Measurements from ENCODE around the gene KCTD1. TPM values are rescaled to one million over a fixed set of nuclear protein-coding genes. Genes with fewer than 3 reads are reported as not detected.

The KCTD1 gene
- total and polyA plus RNA-seq, 2 experiments from 2014 or later: 5.4 to 13.8 TPM

- 86% methylated on average over 3 of the region's 3 CpGs for WGBS (ENCODE audit: low lambda C conversion rate, missing lambda C conversion rate)
- no peaks in the 10 kb centered on the region for H3K9me2 ChIP-seq (replicated peaks; ENCODE audit: insufficient read depth)
- H3K79me2 ChIP-seq: no peaks in the 10 kb centered on the region
- peaks cover 9% of the 10 kb centered on the region for H3K4me1 ChIP-seq (ENCODE audit: insufficient read depth)
- H3K27ac ChIP-seq: no peak overlapping the region
- no peak for TF ChIP-seq EZH2 (IDR thresholded peaks at IDR 0.05; ENCODE audit: borderline replicate concordance)
- TF ChIP-seq EZH2phosphoT487 (IDR thresholded peaks at IDR 0.05; ENCODE audit: low read depth, severe bottlenecking, unreplicated experiment): no peak
- TF ChIP-seq CTCF (IDR thresholded peaks at IDR 0.05; ENCODE audit: poor library complexity): no peak
- peaks cover 3% of the 10 kb centered on the region for H4K20me1 ChIP-seq (ENCODE audit: insufficient read depth, poor library complexity, severe bottlenecking)
- no peak overlapping the region for H2AFZ ChIP-seq
- no peak overlapping the region for H3K4me3 ChIP-seq
- no peaks in the 10 kb centered on the region for H3K36me3 ChIP-seq (replicated peaks; ENCODE audit: insufficient read depth, low read depth)
- H3K27me3 ChIP-seq: no peaks in the 10 kb centered on the region
- no peak for DNase-seq (ENCODE audit: low spot score)
- H3K4me2 ChIP-seq: no peak overlapping the region
- H3K9me3 ChIP-seq (ENCODE audit: low read depth): no peaks in the 10 kb centered on the region
Observed at GRCh38 chr18:26510337-26510736, 38.0 kb downstream of the KCTD1 start.

- no peak for TF ChIP-seq EZH2phosphoT487 (IDR thresholded peaks at IDR 0.05; ENCODE audit: low read depth, severe bottlenecking, unreplicated experiment)
- no peak overlapping the region for H2AFZ ChIP-seq
- H3K9me3 ChIP-seq (ENCODE audit: low read depth): no peaks in the 10 kb centered on the region
- H3K4me3 ChIP-seq: no peak overlapping the region
- peaks cover 2% of the 10 kb centered on the region for H3K4me1 ChIP-seq (ENCODE audit: insufficient read depth)
- H4K20me1 ChIP-seq (ENCODE audit: insufficient read depth, poor library complexity, severe bottlenecking): peaks cover 3% of the 10 kb centered on the region
- no peak overlapping the region for H3K27ac ChIP-seq
- no peaks in the 10 kb centered on the region for H3K9me2 ChIP-seq (replicated peaks; ENCODE audit: insufficient read depth)
- peak; percentile 24 for DNase-seq (ENCODE audit: low spot score)
- no peak overlapping the region for H3K4me2 ChIP-seq
- no peaks in the 10 kb centered on the region for H3K36me3 ChIP-seq (replicated peaks; ENCODE audit: insufficient read depth, low read depth)
- H3K27me3 ChIP-seq: no peaks in the 10 kb centered on the region
- H3K79me2 ChIP-seq: no peaks in the 10 kb centered on the region
- 92% methylated on average over 8 of the region's 8 CpGs for WGBS (ENCODE audit: low lambda C conversion rate, missing lambda C conversion rate)
Observed at GRCh38 chr18:26506012-26506411, 42.3 kb downstream of the KCTD1 start.

GRCh38 chr18:26504831-26505230 is 43.5 kb downstream of the KCTD1 start:
- Histone ChIP-seq H3K4me1 (ENCODE audit: insufficient read depth) (no peaks in the 10 kb centered on the region), H4K20me1 (ENCODE audit: insufficient read depth, poor library complexity, severe bottlenecking) (peaks cover 3% of the 10 kb centered on the region), H3K27ac (no peak overlapping the region), H3K4me2 (no peak overlapping the region), H2AFZ (no peak overlapping the region), H3K4me3 (no peak overlapping the region), H3K79me2 (no peaks in the 10 kb centered on the region), H3K9me3 (ENCODE audit: low read depth) (no peaks in the 10 kb centered on the region), H3K36me3 (replicated peaks; ENCODE audit: insufficient read depth, low read depth) (no peaks in the 10 kb centered on the region), H3K27me3 (no peaks in the 10 kb centered on the region), H3K9me2 (replicated peaks; ENCODE audit: insufficient read depth) (no peaks in the 10 kb centered on the region)
- 84% methylated on average over 3 of the region's 3 CpGs for WGBS (ENCODE audit: low lambda C conversion rate, missing lambda C conversion rate)
- no peak for DNase-seq (ENCODE audit: low spot score)
- TF ChIP-seq EZH2 (IDR thresholded peaks at IDR 0.05; ENCODE audit: borderline replicate concordance) (no peak), EZH2phosphoT487 (IDR thresholded peaks at IDR 0.05; ENCODE audit: low read depth, severe bottlenecking, unreplicated experiment) (no peak), CTCF (IDR thresholded peaks at IDR 0.05; ENCODE audit: poor library complexity) (no peak)

GRCh38 chr18:26503382-26503781 is 45.0 kb downstream of the KCTD1 start:
- Histone ChIP-seq H4K20me1 (ENCODE audit: insufficient read depth, poor library complexity, severe bottlenecking) (peaks cover 3% of the 10 kb centered on the region), H3K4me3 (no peak overlapping the region), H3K4me2 (no peak overlapping the region), H3K9me3 (ENCODE audit: low read depth) (no peaks in the 10 kb centered on the region), H3K4me1 (ENCODE audit: insufficient read depth) (no peaks in the 10 kb centered on the region), H2AFZ (no peak overlapping the region), H3K9me2 (replicated peaks; ENCODE audit: insufficient read depth) (no peaks in the 10 kb centered on the region), H3K27ac (no peak overlapping the region), H3K36me3 (replicated peaks; ENCODE audit: insufficient read depth, low read depth) (no peaks in the 10 kb centered on the region), H3K27me3 (no peaks in the 10 kb centered on the region), H3K79me2 (no peaks in the 10 kb centered on the region)
- DNase-seq (ENCODE audit: low spot score): no peak
- 73% methylated on average over 7 of the region's 7 CpGs for WGBS (ENCODE audit: low lambda C conversion rate, missing lambda C conversion rate)
- TF ChIP-seq EZH2 (IDR thresholded peaks at IDR 0.05; ENCODE audit: borderline replicate concordance): no peak
- no peak for TF ChIP-seq EZH2phosphoT487 (IDR thresholded peaks at IDR 0.05; ENCODE audit: low read depth, severe bottlenecking, unreplicated experiment)
- no peak for TF ChIP-seq CTCF (IDR thresholded peaks at IDR 0.05; ENCODE audit: poor library complexity)
